Measurements from ENCODE around the gene SCAF11.

- TF ChIP-seq, protein P1, sequence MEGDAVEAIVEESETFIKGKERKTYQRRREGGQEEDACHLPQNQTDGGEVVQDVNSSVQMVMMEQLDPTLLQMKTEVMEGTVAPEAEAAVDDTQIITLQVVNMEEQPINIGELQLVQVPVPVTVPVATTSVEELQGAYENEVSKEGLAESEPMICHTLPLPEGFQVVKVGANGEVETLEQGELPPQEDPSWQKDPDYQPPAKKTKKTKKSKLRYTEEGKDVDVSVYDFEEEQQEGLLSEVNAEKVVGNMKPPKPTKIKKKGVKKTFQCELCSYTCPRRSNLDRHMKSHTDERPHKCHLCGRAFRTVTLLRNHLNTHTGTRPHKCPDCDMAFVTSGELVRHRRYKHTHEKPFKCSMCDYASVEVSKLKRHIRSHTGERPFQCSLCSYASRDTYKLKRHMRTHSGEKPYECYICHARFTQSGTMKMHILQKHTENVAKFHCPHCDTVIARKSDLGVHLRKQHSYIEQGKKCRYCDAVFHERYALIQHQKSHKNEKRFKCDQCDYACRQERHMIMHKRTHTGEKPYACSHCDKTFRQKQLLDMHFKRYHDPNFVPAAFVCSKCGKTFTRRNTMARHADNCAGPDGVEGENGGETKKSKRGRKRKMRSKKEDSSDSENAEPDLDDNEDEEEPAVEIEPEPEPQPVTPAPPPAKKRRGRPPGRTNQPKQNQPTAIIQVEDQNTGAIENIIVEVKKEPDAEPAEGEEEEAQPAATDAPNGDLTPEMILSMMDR (conservative IDR thresholded peaks at IDR 0.05; ENCODE audit: low read depth, low read length) = no peak
- no peak for TF ChIP-seq EZH2 (IDR thresholded peaks at IDR 0.05; ENCODE audit: borderline replicate concordance, low read depth, low read length, poor library complexity, severe bottlenecking)
These were observed 55.4 kb downstream of the SCAF11 start for GRCh38 chr12:45934956-45935355.
